Femur (tissue), 1 donor: ENCODE results near the gene SH3GL1.
"Not testable (repeated sequence)": the region's sequence is repeated elsewhere in the genome, so short reads cannot be mapped to it uniquely, and the experiment has no call there.

ENCODE experiments used
- DNase-seq: peaks from one replicate; pipeline ENCODE4 v3.0.0-alpha.2; 2017

The SH3GL1 gene

DNA sequence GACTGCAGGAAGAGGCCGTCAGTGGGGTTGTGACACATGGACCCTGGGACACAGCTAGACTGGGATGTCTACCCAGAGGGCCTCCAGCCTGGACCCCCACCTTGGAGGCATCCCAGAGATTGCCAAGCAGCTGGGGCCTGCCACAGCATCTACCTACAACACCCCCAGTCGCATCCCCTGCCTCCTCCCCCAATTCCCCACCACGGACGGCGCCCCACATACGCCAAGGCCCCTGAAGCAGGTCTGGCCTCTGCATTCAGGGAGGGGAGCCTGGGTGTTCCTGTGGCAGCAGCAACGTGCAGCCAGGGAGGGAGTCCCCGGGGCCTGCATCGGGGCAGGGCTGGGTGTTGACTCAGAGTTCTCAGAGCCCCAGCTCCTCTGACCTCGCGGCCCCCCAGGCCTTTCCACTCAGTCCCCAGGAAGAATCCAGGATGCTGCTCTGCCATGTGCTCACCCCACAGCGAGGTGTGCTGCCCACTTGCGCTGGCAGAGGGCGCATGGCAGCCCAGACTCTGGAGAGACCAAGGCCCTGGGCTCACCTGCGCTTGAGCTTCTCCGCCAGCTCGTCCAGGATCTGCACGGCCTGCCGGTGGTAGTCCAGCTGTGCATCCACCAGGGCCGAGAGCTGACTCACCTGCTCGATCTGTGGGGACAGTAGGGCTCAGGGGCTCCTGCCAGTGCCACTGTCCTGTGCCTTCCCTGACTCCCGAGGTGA is 37.4 kb downstream of the SH3GL1 start:
- DNase-seq: no peak

DNA sequence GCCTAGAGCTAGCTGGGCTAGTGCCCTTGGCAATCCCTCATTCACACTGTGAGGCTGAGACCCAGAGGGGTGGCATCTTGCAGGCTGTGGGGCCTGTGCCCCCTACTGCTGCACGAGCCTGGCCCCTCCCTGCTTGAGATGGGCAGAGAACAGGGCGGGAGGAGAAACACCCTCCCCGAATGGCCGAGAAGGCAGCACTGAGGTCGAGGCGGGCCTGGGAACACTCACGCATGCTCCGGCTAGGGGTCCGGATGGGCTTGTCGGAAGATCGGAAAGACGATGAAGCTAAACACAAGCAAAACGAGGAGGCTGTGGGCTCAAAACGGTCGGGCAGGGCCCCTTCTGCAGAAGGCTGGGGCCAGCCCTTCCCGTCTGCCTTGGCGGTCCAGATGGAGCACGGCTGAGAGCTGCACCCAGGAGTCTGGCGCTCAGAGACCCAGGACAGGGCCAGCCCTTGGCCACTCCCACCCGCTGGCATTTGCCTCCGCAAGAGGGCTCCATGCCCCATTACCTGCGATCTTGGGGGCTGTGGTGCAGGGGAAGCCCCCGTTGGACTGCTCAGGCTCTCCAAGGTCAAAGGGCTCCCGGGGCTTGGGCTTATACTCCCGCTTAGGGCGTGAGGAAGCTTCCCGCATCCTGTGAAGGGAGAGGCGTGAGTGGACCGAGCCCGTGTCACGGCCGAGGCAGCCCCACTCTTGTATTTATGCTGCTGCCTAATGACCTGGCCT is 38.1 kb downstream of the SH3GL1 start:
- DNase-seq: no peak

DNA sequence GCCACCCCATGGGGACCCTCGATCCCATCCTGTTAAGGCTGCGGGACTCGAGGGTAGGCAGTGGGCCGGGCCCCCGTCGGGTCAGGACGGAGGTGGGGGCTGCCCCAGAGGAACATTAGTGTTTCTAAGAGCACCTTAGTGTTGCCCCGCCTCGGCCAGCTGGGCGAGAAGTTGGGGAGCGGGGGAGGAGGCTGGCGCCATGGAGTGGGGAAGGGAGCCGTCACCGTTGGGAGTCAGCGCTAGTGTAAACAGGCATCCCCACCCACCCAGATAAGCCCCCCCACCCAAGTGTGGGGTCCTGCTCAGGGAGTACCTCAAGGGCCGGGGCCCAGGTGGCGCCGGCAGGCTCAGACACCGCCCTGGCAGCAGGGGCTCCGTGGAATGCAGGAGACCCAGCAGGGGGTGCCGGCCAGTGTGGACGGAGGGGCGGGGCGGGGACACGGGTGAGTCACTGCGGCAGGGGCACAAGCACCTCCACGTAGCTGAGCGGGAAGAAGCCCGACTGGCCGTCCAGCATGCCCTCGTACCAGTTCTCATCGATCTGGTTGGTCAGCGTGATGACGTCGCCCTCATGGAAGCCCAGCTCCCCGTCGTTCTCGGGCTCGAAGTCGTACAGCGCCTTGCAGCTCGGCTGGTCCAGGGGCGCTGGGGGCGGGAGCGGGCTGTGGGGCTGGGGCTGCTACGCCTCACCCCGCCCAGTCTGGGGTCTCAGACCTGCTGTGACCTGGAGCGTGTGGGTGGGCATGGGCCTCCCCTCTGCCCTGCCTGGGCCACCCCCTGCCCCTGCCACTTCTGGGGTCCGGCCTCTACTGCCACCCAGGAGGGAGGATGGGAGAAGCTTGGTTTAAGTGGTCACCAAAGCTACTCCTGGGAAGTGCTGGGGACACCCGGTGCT is 38.9 kb downstream of the SH3GL1 start:
- DNase-seq: peak; percentile 24

DNA sequence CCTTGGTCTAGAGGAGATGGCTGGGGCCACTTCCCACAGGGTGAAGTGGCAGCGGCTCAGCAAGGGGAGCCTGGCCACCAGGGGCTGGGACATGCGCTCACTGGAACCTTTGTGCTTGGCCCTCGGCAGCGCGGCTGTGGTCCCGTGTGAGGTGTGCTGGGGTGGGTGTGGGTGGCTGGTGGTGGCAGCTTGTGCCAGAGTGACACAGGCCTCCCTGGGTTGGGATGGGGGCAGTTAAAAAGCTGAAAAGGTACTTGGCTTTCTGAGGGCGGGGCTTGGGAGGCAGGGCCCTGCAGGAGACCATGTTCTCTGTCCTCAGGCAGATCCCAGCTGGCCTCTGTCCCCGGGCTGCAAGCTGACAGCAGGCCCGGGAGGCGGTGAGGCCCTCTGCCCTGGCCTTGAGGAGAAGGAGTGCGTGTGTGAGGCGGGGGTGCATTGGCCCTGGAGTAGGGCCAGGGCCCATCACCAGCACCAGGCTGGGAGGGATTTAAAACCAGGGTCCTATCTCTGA is 39.7 kb downstream of the SH3GL1 start:
- peak; percentile 32 for DNase-seq

DNA sequence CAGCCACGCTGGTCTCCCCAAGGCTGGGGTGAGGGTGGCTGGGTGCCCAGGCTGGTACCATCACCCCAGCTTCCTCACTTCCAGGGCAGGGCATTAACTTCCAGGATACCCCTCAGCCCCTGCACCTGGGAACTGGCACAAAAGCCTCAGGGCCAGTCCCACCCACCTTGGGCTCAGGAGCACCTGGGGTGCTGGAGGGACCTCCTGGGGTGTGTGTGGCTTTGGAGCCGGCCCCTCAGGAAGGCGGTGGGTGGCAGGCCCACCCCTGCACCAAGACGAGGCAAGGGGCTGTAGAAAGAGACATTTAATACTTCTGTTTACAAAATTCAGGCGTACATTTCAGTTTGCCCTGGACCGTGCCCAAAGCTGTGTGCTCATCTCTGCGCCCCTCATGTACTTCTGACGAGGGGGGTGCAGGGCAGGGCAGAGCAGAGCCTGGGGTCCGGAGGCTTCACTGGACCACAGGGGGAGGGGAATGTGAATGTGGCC is 40.2 kb downstream of the SH3GL1 start:
- DNase-seq: peak; percentile 19

DNA sequence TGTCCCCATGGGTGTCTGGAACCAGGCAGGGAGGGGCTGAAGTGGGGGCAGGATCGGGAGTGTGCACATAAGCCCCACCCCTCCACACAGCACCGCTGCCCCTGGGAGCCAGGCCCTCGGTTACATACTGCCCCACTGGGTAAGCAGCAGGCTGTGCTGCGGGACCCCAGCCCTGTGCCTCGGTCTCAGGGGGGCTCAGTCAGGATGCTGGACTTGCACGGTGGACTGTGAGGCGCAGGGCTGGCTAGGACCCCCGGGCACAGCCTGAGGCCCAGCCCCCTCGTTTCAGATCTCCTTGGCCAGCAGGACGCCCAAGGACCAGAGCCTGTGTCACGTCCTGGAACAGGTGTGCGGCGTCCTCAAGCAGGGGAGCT is 40.7 kb downstream of the SH3GL1 start:
- DNase-seq: peak; percentile 35

DNA sequence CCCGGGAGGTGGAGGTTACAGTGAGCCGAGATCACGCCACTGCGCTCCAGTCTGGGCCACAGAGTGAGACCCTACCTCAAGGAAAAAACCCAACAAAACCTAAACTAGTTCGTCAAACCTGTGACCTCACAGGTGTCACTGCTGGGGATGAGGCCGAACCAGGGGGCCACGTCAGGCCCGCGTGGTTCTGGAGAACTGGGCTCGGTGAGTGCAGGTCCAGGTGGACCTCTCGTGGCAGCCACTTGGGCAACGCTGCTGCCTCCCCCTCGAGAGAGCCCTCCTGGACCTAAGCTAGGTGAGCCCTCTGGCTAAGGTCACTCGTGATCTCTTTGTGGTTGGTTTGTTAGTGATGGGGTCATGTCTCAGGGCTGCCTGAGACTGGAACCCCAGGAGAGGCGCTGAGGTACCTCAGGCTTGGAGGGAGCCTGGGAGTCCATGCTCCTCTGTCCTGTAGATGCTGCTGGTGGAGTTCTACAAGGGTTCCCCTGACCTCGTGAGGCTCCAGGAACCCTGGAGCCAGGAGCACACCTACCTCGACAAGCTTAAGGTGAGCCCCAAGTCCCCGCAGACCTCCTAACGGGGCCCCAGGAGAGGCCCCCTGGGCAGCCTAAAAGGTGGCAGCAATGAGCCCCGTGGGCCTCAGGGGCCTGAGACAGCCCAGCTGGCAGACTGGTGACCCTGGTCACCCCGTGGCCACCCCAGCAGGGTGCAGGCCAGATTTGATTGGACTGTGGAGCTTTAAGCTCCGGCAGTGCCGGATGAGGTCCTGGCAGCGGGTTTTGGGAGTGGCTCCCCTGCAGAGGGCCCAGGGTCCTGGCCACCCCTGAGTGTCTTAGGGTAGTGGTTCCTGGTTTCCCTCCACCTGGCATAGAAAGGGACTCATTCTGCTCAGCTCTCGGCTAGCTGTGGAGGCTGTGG is 41.4 kb downstream of the SH3GL1 start:
- peak; percentile 18 for DNase-seq

DNA sequence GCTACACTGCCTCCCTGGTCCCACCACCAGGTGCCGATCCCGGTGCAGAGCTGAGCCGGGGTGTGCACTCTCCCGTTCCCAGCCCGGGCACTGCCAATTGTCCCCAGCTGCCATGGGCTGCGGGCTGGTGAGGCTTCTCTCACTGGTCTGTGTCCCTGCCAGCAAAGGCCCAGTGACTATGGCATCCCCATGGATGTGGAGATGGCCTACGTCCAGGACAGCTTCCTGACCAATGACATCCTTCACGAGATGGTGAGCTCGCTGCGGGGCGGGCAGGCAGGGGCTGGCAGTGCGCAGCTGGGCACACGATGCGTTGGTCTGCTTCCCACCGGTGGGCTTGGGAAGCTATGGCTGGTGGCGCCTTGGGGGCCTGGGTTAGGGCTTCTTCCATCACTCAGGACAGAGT is 42.4 kb downstream of the SH3GL1 start:
- no peak for DNase-seq

DNA sequence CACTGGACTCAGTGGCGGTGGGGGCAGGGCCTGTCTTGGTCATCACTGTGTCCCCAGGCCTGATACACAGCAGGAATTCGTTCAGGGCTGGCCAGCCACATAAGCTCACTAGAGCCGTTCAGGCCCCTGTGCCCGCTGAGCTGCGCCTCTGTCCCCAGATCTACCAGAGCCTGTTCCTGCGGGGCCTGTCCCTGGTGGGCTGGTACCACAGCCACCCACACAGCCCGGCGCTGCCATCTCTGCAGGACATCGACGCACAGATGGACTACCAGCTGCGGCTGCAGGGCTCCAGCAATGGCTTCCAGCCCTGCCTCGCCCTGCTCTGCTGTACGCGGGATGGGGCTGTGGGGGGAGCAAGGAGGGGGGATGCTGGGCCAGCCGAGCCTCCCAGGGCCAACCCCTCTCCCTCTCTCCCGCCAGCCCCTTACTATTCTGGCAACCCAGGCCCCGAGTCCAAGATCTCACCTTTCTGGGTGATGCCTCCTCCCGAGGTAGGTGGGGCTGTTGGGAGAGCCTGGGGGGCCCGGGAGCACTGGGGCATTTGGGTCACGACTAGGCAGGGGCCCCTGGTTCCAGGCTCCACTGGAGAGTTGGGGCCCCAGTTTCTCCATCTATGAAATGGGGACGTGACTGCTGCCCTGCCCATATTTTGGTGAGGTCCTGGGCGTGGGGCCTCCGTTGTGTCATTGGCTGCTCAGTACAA is 43.1 kb downstream of the SH3GL1 start:
- DNase-seq: peak; percentile 29

DNA sequence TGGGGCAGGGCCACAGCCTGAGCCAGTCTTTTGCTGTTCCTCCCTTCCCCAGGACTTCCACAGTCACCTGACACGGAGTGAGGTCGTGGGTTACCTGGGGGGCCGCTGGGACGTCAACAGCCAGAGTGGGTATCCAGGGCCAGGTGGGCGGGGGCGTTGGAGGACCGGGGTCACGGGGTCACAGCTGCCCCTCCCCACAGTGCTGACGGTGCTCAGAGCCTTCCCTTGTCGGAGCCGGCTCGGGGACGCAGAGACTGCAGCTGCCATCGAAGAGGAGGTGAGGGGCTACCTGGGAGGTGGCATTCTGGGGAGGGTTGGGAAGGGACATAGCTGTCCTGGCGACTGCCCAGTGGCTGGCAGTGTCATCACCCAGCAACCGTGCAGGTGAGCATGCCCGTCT is 45.5 kb downstream of the SH3GL1 start:
- peak; percentile 17 for DNase-seq

DNA sequence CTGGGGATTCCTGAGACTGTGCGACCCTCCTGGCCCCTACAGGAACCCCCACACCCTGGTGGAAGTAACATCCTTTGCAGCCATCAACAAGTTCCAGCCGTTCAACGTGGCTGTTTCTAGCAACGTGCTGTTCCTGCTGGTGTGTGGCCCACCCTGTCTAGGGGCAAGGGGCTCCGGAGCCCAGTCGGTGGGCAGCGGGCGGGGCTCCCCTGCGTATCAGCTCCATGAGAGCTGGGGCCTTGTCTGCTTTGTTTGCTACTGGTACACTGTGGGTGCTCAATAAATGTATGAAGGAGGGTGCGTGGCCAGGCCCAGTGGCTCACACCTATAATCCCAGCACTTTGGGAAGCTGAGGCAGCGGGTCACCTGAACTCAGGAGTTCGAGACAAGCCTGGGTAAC is 46.1 kb downstream of the SH3GL1 start:
- no peak for DNase-seq

DNA sequence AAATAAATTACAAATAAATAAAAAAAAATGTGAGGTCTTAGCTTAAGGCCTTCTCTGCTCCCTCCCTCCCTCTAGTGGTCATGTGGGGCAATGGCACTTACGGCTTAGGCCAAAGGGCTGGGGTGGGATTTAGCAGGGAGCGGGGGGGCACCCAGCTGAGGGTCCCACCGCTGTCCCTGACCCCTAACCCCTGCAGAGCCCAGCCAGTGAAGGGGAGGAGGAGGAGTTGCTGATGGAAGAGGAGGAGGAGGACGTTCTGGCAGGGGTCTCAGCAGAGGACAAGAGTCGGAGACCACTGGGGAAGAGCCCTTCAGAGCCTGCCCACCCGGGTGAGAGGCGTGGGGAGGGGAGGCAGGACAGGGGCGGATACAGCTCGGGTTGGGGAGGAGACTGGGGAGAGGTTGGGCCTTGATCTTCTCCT is 47.6 kb downstream of the SH3GL1 start:
- peak; percentile 64 for DNase-seq

DNA sequence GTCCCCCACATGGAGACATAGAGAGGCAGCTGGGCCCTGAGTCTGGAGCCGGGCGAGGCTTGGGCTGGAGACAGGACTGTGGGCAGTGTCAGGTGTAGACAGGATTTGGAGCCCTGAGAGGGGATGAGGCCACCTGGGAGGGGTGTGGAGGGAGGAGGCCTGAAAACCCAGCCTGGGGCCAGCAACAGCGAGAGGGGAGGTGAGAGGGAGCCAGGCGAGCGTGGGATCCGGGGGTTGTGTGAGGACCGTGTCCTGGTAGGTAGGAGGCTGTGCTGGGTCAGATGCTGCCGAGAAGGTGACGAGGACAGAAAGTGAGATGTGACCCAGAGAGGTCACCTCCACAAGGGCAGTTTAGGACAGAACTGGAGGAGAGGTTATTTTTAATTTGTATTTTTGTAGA is 49.6 kb downstream of the SH3GL1 start:
- no peak for DNase-seq

DNA sequence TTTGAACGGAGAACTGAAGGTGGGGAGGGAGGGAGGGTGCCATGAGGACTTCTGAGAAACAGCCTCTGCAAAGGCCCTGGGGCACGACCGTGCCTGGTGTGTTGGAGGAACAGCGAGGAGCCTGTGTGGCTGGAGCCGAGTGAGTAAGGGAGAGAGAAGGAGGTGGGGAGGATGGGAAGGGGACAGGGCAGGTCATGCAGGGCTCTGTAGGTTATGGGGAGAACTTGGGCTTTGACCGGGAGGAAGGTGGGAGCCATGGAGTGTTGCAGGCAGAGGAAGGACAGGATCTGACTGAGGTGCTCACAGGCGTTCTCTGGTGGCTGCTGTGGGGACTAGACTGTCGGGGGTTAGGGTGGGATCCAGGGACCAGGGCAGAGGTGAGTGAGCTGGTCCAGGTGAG is 50.2 kb downstream of the SH3GL1 start:
- peak; percentile 12 for DNase-seq

DNA sequence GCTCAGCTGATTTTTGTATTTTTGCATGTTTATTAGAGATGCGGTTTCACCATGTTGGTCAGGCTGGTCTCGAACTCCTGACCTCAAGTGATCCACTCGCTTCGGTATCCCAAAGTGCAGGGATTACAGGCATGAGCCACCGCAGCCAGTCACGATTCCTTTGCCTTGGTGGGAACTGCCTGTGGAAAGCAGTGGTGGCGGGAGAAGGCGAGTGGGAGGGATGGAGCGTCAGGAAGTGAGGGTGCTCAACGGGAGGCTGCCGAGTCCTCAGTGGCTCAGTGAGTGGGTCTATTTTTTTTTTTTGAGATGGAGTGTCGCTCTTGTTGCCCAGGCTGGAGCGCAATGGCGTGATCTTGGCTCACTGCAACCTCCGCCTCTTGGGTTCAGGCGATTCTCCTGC is 51.1 kb downstream of the SH3GL1 start:
- DNase-seq: not testable (repeated sequence)

DNA sequence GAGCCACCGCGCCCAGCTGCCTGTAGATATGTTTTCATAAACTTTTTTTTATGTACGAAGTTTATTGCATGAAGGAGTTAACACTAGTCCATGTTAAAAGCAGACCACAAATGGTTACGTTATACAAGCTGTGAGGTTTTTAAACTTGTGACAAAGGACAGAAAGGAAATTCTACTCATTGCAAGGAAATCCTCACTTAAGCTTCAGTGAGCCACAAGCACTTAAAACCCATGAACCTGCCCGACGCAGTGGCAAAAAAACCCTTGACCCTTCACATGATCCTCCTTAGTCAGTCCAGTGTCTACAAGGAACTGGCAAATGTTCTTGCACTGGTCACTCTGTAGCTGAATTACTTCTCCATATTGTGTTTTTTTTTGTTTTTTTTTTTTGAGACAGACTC is 52.8 kb downstream of the SH3GL1 start:
- no peak for DNase-seq

DNA sequence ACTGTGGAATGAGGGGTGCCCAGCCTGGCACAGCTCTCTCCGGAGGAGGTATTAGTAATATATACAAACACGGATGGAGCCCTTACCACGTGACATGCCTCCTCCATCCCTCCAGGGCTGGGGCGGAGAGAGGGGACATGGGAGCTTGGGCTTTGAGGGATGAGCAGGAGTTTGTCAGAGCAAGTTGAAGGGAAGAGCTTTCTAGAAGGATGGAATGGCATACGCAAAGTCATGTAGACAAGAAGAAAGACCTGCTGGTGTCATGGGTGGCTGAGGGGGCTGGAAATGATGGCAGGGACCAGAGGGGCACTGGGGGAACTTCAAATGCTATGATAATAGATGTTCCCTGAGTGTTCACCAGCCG is 54.3 kb downstream of the SH3GL1 start:
- DNase-seq: no peak

DNA sequence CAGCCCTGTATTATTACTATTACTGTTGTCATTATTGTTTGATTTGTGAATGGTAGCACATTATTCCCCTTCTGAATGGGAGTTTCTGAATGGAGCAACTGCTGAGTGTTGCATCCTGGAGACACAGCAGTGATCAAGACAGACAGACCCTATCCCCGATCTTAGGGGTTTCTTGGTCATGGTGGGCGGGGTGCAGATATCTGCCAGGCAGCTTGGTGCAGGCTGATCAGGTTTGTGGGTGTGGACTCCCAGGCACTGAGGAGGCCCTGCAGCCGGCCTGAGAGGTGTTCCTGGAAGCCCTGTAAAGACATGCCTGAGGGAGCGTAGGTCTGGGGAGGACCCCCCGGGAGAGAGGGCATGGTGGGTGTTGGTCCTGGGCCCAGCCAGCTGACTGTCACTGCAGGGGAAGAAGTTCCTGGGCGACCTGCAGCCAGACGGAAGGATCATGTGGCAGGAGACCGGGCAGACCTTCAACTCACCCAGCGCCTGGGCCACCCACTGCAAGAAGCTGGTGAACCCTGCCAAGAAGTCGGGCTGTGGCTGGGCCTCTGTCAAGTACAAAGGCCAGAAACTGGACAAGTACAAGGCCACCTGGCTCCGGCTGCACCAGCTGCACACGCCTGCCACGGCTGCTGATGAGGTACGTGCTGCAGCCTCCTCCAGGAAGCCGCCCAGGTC is 54.9 kb downstream of the SH3GL1 start:
- DNase-seq: peak; percentile 23

DNA sequence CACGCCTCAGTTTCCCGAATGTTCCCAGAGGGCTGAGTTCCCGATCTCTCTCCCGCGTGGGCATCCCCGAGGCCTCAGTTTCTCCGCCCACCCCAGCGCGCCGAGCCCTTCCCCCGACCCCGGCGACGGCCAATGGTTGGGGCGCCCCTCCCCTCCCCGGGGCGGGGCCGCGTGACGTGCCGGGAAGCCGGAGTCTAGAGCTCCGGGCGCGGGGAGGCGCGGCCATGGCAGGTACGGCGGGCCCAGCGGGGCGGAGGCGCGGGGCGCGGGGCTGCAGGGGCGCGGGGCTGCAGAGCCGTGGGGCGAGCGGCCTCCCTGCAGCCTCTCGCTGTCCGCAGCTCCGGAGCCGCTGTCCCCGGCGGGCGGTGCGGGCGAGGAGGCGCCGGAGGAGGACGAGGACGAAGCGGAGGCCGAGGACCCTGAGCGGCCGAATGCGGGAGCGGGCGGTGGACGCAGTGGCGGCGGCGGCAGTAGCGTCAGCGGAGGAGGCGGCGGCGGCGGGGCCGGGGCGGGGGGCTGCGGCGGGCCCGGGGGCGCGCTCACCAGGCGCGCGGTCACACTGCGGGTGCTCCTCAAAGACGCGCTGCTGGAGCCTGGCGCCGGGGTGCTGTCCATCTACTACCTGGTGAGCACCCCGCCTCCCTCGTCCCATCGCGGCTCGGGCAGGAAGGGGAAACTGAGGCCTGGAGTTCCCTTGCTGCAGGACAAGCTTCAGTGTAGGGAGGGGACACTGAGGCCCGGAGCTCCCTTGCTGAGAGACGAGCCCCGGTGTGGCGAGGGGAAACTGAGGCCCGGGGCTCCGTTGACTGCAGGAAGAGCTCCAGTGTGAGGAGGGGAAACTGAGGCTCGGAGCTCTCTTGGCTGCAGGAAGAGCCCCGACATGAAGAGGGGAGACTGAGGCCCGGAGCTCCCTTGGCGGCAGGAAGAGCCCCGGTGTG is 56.7 kb downstream of the SH3GL1 start, which contains the start of gene MPND:
Gene MPND, plus strand, starts transcription at position 193 of the 938 bp plus-strand sequence. Its CDS starts 32 bp downstream, at position 225.
- peak; percentile 94 for DNase-seq
